Measurements from ENCODE around the gene SEMA3B. TPM values are rescaled to one million over a fixed set of nuclear protein-coding genes. Genes with fewer than 3 reads are reported as not detected.
"Not testable (repeated sequence)": the region's sequence is repeated elsewhere in the genome, so short reads cannot be mapped to it uniquely, and the experiment has no call there.

SEMA3B gene
- total and polyA plus RNA-seq, 8 donors, result 40.1 to 310 (median 103) TPM

GRCh38 chr3:50276762-50277101 lies 7.8 kb downstream of the SEMA3B start:
- intact Hi-C loops (cut with DNase I; ENCODE audit: low total_unique reads), result loop anchor here (10.0 kb wide), 1 partner anchor 52 kb away; no protein-coding TSS in a partner anchor

GRCh38 chr3:50278123-50278879 lies 9.4 kb downstream of the SEMA3B start:
- no peak overlapping the region for H3K4me3 ChIP-seq
- 72 to 77% (median 74%) methylated on average over 4 of the region's 4 CpGs for WGBS, 5 donors
- H3K27me3 ChIP-seq, result peaks cover 0 to 38% (median 26%) of the 10 kb centered on the region in 3 donors
- peaks cover 18 to 39% (median 29%) of the 10 kb centered on the region in 4 donors for H3K4me1 ChIP-seq
- no peak for DNase-seq
- H3K36me3 ChIP-seq, result peaks cover 8 to 51% (median 19%) of the 10 kb centered on the region in 4 donors
- TF ChIP-seq CTCF (IDR thresholded peaks at IDR 0.05), result no peak
- no peak for TF ChIP-seq POLR2AphosphoS5 (IDR thresholded peaks at IDR 0.05)
- TF ChIP-seq EP300 (IDR thresholded peaks at IDR 0.05), result no peak
- TF ChIP-seq POLR2A (IDR thresholded peaks at IDR 0.05), result no peak
- peak overlapping the region in 2 of 5 donors; percentile 22 to 27 for H3K27ac ChIP-seq
- H3K9me3 ChIP-seq, result no peaks in the 10 kb centered on the region
- intact Hi-C loops (cut with DNase I; ENCODE audit: low total_unique reads), result loop anchor here (10.0 kb wide), 1 partner anchor 54 kb away; no protein-coding TSS in a partner anchor

More at GRCh38 chr3:50276762-50277101, 7.8 kb downstream of the SEMA3B start:
- Histone ChIP-seq H3K9me3 (no peaks in the 10 kb centered on the region), H3K27me3 (peaks cover 0 to 40% (median 26%) of the 10 kb centered on the region in 3 donors), H3K27ac (no peak overlapping the region), H3K4me3 (no peak overlapping the region), H3K4me1 (peaks cover 25 to 52% (median 39%) of the 10 kb centered on the region in 4 donors), H3K36me3 (peaks cover 8 to 51% (median 19%) of the 10 kb centered on the region in 4 donors)
- WGBS, 5 donors, result 81 to 90% (median 88%) methylated on average over 17 of the region's 17 CpGs
- TF ChIP-seq POLR2AphosphoS5 (IDR thresholded peaks at IDR 0.05), result no peak
- TF ChIP-seq CTCF (IDR thresholded peaks at IDR 0.05), result no peak
- TF ChIP-seq POLR2A (IDR thresholded peaks at IDR 0.05), result no peak
- TF ChIP-seq EP300 (IDR thresholded peaks at IDR 0.05), result no peak
- no peak for DNase-seq

GRCh38 chr3:50278880-50279224 lies 9.9 kb downstream of the SEMA3B start, which contains the start of gene LSMEM2:
LSMEM2 (plus strand) TSS chr3:50279087; CDS start chr3:50279114, 27 bp downstream.
- Histone ChIP-seq H3K36me3 (peaks cover 8 to 46% (median 19%) of the 10 kb centered on the region in 4 donors), H3K4me3 (no peak within 1 kb of the TSS), H3K9me3 (no peaks in the 10 kb centered on the region), H3K27ac (peak within 1 kb of the TSS in 2 of 5 donors; percentile 22 to 27), H3K4me1 (peaks cover 13 to 33% (median 23%) of the 10 kb centered on the region in 4 donors), H3K27me3 (peaks cover 0 to 33% (median 21%) of the 10 kb centered on the region in 3 donors)
- TF ChIP-seq POLR2A (IDR thresholded peaks at IDR 0.05) (no peak), CTCF (IDR thresholded peaks at IDR 0.05) (no peak), EP300 (IDR thresholded peaks at IDR 0.05) (no peak), POLR2AphosphoS5 (IDR thresholded peaks at IDR 0.05) (no peak)
- 14 to 54% (median 51%) methylated on average over 1 to 2 of the region's 2 CpGs for WGBS, 5 donors
- no peak for DNase-seq
- intact Hi-C loops (cut with DNase I; ENCODE audit: low total_unique reads), result loop anchor here (10.0 kb wide), 1 partner anchor 54 kb away; no protein-coding TSS in a partner anchor

GRCh38 chr3:50279255-50280016 lies 10.5 kb downstream of the SEMA3B start:
- WGBS, 5 donors, result 85 to 96% (median 91%) methylated on average over 6 to 8 of the region's 8 CpGs
- DNase-seq, result no peak
- Histone ChIP-seq H3K27me3 (peaks cover 0 to 27% (median 18%) of the 10 kb centered on the region in 3 donors), H3K36me3 (peaks cover 8 to 41% (median 19%) of the 10 kb centered on the region in 4 donors), H3K4me1 (peaks cover 8 to 27% (median 17%) of the 10 kb centered on the region in 4 donors), H3K9me3 (no peaks in the 10 kb centered on the region), H3K4me3 (no peak overlapping the region), H3K27ac (peak overlapping the region in 2 of 5 donors; percentile 22 to 27)
- intact Hi-C loops (cut with DNase I; ENCODE audit: low total_unique reads), result loop anchor here (10.0 kb wide), 1 partner anchor 55 kb away; no protein-coding TSS in a partner anchor
- no peak for TF ChIP-seq CTCF (IDR thresholded peaks at IDR 0.05)
- TF ChIP-seq POLR2AphosphoS5 (IDR thresholded peaks at IDR 0.05), result no peak
- TF ChIP-seq EP300 (IDR thresholded peaks at IDR 0.05), result no peak
- no peak for TF ChIP-seq POLR2A (IDR thresholded peaks at IDR 0.05)

- intact Hi-C loops (cut with DNase I; ENCODE audit: low total_unique reads); H3K9me3 ChIP-seq; H3K4me3 ChIP-seq; DNase-seq; H3K4me1 ChIP-seq; H3K27ac ChIP-seq; H3K27me3 ChIP-seq: not testable (repeated sequence)
- WGBS, 5 donors, result 81 to 87% (median 86%) methylated on average over 6 of the region's 6 CpGs
- H3K36me3 ChIP-seq, result peaks cover 20 to 32% (median 30%) of the 10 kb centered on the region in 4 donors
These were observed 15.2 kb downstream of the SEMA3B start for GRCh38 chr3:50284121-50284520.
